Spleen (tissue), 7 donors: ENCODE data around the gene TP63.

Experiments used
- POLR2A ChIP-seq, 3 donors: fragments of 450-650 bp; IDR thresholded peaks; one replicate each; pipeline ENCODE4 v1.5.1; 2017; ENCODE audit warnings: antibody characterized with exemption in 3 of 3, mild to moderate bottlenecking in 1 of 3
- POLR2AphosphoS5 ChIP-seq, 3 donors: sonication (generic); formaldehyde crosslinking; IDR thresholded peaks; one replicate each; pipeline ENCODE4 v1.5.1; 2017; ENCODE audit warnings: antibody characterized with exemption in 3 of 3
- TF ChIP-seq, protein P1 (sequence below), 11 experiments: fragments of 200-600 bp in 7 of 11; fragments of 450-650 bp in 4 of 11; sonication (generic) in 4 of 11; IDR thresholded peaks in 8 of 11; conservative IDR thresholded peaks in 3 of 11; 1 replicate in 7 of 11; 2 replicates in 4 of 11; pipeline versions ENCODE4 v1.4.0 to v1.8.0; 2016 to 2021; ENCODE audit warnings: antibody characterized with exemption in 11 of 11, inconsistent platforms in 4 of 11, mild to moderate bottlenecking in 1 of 11
- donor health status: DM: no; HTN: no; CAD: no; lungs with moderate emphysema.
- donor health status: DM: no; HTN: no; CAD: no.
- donor health status: DM: no; HTN: no; CAD: no.

DNA sequence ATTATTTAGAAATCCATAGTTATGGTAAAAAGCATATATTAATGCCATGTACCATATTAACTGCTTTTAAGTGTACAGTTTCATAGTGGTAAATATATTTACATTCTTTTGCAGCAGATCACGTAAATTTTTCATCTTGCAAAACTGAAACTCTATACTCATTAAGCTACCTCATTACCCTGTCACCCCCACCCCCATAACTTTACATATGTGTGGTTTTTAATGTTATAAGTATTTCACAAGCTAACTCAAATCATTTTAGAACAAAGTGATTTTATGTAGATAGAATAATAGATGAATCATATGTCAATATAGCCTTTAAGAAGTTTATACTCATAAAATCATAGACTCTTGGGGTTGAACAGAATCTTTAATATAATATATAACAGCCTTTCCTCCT is 7.1 kb upstream of the TP63 start:
- TF ChIP-seq, protein P1, sequence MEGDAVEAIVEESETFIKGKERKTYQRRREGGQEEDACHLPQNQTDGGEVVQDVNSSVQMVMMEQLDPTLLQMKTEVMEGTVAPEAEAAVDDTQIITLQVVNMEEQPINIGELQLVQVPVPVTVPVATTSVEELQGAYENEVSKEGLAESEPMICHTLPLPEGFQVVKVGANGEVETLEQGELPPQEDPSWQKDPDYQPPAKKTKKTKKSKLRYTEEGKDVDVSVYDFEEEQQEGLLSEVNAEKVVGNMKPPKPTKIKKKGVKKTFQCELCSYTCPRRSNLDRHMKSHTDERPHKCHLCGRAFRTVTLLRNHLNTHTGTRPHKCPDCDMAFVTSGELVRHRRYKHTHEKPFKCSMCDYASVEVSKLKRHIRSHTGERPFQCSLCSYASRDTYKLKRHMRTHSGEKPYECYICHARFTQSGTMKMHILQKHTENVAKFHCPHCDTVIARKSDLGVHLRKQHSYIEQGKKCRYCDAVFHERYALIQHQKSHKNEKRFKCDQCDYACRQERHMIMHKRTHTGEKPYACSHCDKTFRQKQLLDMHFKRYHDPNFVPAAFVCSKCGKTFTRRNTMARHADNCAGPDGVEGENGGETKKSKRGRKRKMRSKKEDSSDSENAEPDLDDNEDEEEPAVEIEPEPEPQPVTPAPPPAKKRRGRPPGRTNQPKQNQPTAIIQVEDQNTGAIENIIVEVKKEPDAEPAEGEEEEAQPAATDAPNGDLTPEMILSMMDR (IDR thresholded peaks at IDR 0.05 in 8 of 11, conservative IDR thresholded peaks at IDR 0.05 in 3 of 11): no peak
- TF ChIP-seq POLR2AphosphoS5 (IDR thresholded peaks at IDR 0.05) (no peak), POLR2A (IDR thresholded peaks at IDR 0.05) (no peak)
